ENCODE measurements around the gene ITPKB.

The ITPKB gene

DNA sequence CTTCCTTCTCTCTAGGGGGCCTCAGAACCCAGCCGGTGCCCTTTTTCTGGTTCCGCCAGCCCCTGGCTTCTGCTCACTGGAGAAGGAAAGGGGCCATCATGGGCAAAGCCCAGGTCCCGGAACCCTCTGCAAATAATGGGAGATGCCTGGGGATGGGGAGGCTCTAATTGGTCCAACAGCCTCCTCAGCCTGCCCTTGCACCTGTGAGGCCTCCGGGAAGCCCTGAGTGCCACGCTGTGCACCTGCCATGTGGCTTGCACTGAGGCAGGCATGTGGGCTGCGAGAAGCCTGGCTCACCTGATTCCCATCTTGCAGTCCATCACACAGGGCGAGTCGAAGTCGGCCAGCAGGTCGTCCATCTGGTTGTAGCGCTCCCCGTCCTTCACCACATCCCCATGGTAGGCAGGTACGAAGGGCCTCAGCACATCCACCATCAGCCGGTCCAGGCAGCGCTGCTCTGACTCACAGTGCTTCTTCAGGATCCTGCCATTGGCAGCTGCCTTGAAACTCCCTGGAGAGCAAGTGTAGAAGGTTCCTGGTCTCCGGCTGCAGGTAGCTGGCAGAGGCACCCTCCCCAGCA lies 92.1 kb downstream of the ITPKB start:
- in situ Hi-C loops (cut with MboI; ENCODE audit: low sequenced_read_pairs, unreplicated experiment), result loop anchor here (25.0 kb wide), 1 partner anchor 790 kb away; no protein-coding TSS in a partner anchor
- no peak for DNase-seq (ENCODE audit: low spot score)
- TF ChIP-seq, protein P1, sequence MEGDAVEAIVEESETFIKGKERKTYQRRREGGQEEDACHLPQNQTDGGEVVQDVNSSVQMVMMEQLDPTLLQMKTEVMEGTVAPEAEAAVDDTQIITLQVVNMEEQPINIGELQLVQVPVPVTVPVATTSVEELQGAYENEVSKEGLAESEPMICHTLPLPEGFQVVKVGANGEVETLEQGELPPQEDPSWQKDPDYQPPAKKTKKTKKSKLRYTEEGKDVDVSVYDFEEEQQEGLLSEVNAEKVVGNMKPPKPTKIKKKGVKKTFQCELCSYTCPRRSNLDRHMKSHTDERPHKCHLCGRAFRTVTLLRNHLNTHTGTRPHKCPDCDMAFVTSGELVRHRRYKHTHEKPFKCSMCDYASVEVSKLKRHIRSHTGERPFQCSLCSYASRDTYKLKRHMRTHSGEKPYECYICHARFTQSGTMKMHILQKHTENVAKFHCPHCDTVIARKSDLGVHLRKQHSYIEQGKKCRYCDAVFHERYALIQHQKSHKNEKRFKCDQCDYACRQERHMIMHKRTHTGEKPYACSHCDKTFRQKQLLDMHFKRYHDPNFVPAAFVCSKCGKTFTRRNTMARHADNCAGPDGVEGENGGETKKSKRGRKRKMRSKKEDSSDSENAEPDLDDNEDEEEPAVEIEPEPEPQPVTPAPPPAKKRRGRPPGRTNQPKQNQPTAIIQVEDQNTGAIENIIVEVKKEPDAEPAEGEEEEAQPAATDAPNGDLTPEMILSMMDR (IDR thresholded peaks at IDR 0.05; ENCODE audit: borderline replicate concordance, control extremely low read depth, extremely low read depth, insufficient read depth, missing control alignments), result no peak

DNA sequence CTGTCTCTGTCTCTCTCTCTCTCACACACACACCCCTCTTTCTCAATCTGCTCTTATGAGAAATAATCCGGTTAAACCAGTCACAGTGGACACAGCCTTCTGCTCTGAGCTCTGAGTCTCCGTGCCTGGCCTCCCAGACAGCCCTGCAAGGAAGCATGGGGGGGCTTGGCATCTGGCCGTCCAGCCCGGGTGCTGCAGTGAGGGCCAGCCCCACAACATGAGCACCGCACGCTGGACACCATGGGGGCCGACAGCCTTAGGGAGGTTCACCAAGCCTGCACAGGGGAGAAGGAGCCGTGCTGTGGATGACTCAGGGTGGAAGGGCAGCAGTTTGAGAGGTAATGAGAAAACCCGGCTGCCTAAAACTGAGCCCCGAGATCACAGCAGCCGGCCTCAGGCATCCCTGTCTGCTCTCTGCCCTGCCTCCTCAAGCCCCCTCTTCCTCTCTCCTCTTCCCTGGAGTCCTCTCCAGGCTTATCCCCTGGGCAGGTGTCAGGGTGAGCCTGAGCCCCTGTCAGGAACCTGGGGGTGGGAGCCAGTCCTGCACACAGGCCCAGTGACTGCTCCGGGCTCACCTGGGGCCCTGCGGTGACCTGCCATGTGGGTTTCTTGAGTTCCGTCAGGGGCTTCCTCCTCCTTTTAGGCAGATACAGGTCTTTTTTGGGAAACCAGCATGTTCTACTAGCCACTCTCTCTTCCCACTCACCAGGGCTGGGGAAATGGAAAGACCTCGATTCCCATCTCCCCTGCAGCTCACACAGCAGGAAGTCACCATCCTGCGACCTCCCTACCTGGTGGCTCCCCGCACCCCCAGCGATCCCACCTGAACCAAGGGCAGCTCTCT lies 92.8 kb downstream of the ITPKB start:
- TF ChIP-seq, protein P1 (IDR thresholded peaks at IDR 0.05; ENCODE audit: borderline replicate concordance, control extremely low read depth, extremely low read depth, insufficient read depth, missing control alignments), result no peak
- in situ Hi-C loops (cut with MboI; ENCODE audit: low sequenced_read_pairs, unreplicated experiment), result loop anchor here (25.0 kb wide), 1 partner anchor 791 kb away; no protein-coding TSS in a partner anchor

DNA sequence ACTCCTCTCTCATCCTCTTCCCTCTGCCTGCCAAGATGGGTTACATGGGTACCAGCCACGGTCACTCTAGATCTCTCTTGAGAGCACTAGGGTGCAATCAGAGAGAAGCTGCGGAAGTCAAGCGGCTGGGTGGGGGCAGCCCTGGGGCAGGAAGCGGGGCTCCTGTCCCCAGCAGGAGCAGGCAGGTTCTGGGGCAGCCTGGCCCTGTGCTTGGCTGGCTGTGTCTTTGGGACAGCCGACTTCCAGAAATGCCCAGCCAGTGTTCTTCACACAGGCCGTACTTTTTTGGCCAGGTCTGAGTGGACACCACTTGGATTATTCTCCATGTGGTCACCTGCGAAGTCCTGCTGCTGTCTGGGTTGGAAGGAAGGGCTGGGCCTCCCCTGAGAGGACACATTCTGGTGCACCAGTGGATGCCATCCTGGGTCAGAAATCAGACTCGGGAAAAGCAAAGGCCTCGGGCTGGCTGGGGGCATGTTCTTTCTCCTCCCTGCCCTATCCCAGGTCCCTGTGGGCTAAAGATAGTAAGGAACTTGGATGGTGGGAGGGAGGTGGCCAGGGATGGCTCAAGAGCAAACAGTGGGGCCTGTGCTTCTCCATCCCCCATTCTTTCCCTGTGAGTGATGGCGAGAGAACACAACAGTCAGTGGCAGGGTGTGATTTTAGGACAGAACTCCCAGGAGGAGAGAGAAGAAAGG lies 93.7 kb downstream of the ITPKB start:
- DNase-seq (ENCODE audit: low spot score), result no peak
- TF ChIP-seq, protein P1 (IDR thresholded peaks at IDR 0.05; ENCODE audit: borderline replicate concordance, control extremely low read depth, extremely low read depth, insufficient read depth, missing control alignments), result no peak
- in situ Hi-C loops (cut with MboI; ENCODE audit: low sequenced_read_pairs, unreplicated experiment), result loop anchor here (25.0 kb wide), 1 partner anchor 792 kb away; no protein-coding TSS in a partner anchor

More for the DNA sequence above, 92.8 kb downstream of the ITPKB start:
- no peak for DNase-seq (ENCODE audit: low spot score)

DNA sequence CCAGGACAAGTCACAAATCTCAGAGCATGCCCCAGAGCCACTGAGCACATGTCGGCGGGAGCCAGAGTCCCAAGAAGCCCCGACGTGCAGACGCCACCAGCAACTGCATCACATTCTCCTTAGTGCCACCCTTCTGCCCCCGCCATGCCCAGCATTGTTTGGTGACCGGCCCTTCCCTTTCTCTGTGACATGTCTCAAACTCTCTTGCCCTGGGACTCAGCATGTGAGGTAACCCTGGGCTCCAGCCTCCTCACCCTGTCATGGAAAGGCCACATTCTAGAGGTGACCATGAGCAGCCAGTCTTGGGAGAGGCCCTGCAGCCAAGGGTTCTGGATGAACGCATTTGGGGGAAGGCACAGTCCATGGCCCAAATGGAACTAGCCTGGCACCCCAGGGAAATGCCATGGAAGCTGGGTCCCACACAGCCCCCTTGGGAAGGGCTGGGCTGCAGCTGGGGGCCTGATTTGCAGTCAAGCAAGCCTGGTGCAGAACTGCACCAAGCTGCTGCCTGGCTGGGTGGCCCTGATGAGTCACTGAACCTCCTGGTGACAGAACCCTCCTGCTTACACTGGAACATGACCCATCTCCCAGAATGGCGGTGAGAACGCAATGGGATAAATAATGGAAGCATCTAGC lies 94.4 kb downstream of the ITPKB start:
- in situ Hi-C loops (cut with MboI; ENCODE audit: low sequenced_read_pairs, unreplicated experiment), result loop anchor here (25.0 kb wide), 1 partner anchor 793 kb away; no protein-coding TSS in a partner anchor
- TF ChIP-seq, protein P1 (IDR thresholded peaks at IDR 0.05; ENCODE audit: borderline replicate concordance, control extremely low read depth, extremely low read depth, insufficient read depth, missing control alignments), result no peak
- no peak for DNase-seq (ENCODE audit: low spot score)

DNA sequence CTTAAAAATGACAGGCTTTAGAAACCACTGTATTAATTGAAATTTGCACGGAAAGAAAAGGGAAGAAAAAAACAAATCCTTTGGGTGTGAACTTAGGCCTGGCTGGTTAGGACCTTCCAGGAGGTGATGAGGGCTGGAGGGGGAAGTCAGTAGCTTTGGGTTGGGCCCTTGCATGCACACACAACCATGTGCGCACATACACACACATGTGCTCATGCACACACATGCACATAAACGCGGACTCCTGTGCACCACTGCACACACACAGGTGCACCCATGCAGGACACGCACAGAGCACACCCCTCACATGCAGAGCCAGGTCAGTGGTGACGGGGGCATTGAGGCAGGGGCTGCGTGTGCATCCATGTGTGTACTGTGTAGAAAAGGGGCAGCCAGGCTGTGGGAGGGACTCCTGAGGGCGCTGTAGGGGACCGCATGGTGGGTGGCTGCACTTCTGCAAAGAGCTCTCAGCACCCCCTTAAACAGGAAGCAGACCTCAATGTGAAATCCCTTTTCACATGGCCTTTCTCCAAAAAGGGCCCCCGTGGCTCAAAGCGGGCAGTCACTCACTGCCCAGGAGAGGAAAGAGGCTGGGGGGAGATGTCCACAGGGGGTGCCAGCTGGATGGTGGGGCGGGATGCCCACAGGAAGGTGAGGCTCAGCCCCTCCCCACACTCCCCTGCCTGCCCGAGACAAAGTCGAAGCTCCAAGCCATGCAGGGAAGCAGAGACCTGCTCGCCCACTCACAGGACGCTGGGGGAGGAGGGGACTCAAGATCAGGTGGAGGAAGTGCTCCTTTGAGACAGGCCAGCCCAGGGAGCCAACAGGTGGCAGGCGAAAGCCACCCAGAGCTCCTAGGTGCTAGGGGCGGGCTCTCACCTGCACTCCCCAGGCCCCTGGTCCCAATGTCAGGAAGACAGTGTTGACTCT lies 95.2 kb downstream of the ITPKB start:
- peak; percentile 84 for DNase-seq (ENCODE audit: low spot score)
- in situ Hi-C loops (cut with MboI; ENCODE audit: low sequenced_read_pairs, unreplicated experiment), result loop anchor here (25.0 kb wide), 1 partner anchor 793 kb away; no protein-coding TSS in a partner anchor
- TF ChIP-seq, protein P1 (IDR thresholded peaks at IDR 0.05; ENCODE audit: borderline replicate concordance, control extremely low read depth, extremely low read depth, insufficient read depth, missing control alignments), result no peak
